HG03565 (cell line): ENCODE data around the gene RAB3B.
A peak's percentile ranks its signal among the peaks of the same experiment; 100 is the strongest.
"Not testable (repeated sequence)": the region's sequence is repeated elsewhere in the genome, so short reads cannot be mapped to it uniquely, and the experiment has no call there.

Experiments
- ATAC-seq: cut with Tn5 transposase; IDR thresholded peaks from one replicate; pipeline ENCODE4 v1.9.1; 2021; ENCODE audit warnings: mild to moderate bottlenecking, moderate library complexity; ENCODE audit not compliant: unreplicated experiment

The RAB3B gene

GRCh38 chr1:51922040-51922439 lies 68.5 kb downstream of the RAB3B start:
- no peak for ATAC-seq

GRCh38 chr1:51920130-51920529 lies 70.4 kb downstream of the RAB3B start:
- no peak for ATAC-seq

- no peak for ATAC-seq
These were observed 70.8 kb downstream of the RAB3B start for GRCh38 chr1:51919684-51920083.

- no peak for ATAC-seq
These were observed 73.7 kb downstream of the RAB3B start for GRCh38 chr1:51916587-51917405.

GRCh38 chr1:51915951-51916350 lies 74.5 kb downstream of the RAB3B start:
- ATAC-seq = no peak

- ATAC-seq = no peak
These were observed 77.6 kb downstream of the RAB3B start for GRCh38 chr1:51912881-51913280.

GRCh38 chr1:51910221-51911000 lies 80.1 kb downstream of the RAB3B start:
- ATAC-seq = no peak

- ATAC-seq = no peak
These were observed 82.0 kb downstream of the RAB3B start for GRCh38 chr1:51908499-51908898.

- ATAC-seq = no peak
These were observed 83.3 kb downstream of the RAB3B start for GRCh38 chr1:51907079-51907702.

GRCh38 chr1:51906306-51907078 lies 84.0 kb downstream of the RAB3B start:
- no peak for ATAC-seq

GRCh38 chr1:51902456-51902855 lies 88.0 kb downstream of the RAB3B start:
- no peak for ATAC-seq

GRCh38 chr1:51901151-51901550 lies 89.3 kb downstream of the RAB3B start:
- no peak for ATAC-seq

GRCh38 chr1:51899022-51899421 lies 91.5 kb downstream of the RAB3B start:
- no peak for ATAC-seq

- no peak for ATAC-seq
These were observed 92.3 kb downstream of the RAB3B start for GRCh38 chr1:51898090-51898734.

GRCh38 chr1:51897699-51898031 lies 92.8 kb downstream of the RAB3B start:
- no peak for ATAC-seq

GRCh38 chr1:51894748-51895147 lies 95.8 kb downstream of the RAB3B start:
- not testable (repeated sequence) for ATAC-seq

- peak; percentile 93 for ATAC-seq
These were observed 111.7 kb downstream of the RAB3B start, which contains the start of gene NRDC for GRCh38 chr1:51878616-51879336. Gene NRDC (minus strand): TSS chr1:51878727. CDS start chr1:51878615, 112 bp downstream.

GRCh38 chr1:51878308-51878615 lies 112.2 kb downstream of the RAB3B start:
- ATAC-seq = no peak

- no peak for ATAC-seq
These were observed 112.8 kb downstream of the RAB3B start for GRCh38 chr1:51877434-51878307.
